Adipose tissue (tissue), 3 donors: ENCODE data around the gene CSRNP3. TPM values are rescaled to one million over a fixed set of nuclear protein-coding genes. Genes with fewer than 3 reads are reported as not detected.
"Not testable (repeated sequence)": the region's sequence is repeated elsewhere in the genome, so short reads cannot be mapped to it uniquely, and the experiment has no call there.

Experiments used
- H3K27ac ChIP-seq: one replicate; pipeline ENCODE4 v1.5.1; 2013; ENCODE audit warnings: low read depth, low read length
- WGBS, 3 donors: extraction: QIAGEN DNeasy Blood & Tissue Kit; methylation state at CpG; one replicate each; pipeline ENCODE4 v1.1.7; 2013; 5-methylcytosine and 5-hydroxymethylcytosine counted together
- polyA plus RNA-seq, 3 donors: library from polyadenylated mRNA; stranded (reverse); fragments of 200-250 nt; gene quantifications; one replicate each; pipeline ENCODE4 v1.2.3, GENCODE V29; 2013
- donor health status: healthy with polysubstance abuse.
- donor health status: Bipolar disorder and iron deficiency.
- donor health status: healthy.

CSRNP3 gene
- polyA plus RNA-seq, 3 donors: 0.11 to 0.46 (median 0.45) TPM

GRCh38 chr2:165647409-165647808, 177.9 kb downstream of the CSRNP3 start:
- WGBS, 3 donors: 87 to 90% (median 88%) methylated on average over 2 of the region's 2 CpGs
- H3K27ac ChIP-seq: no peak overlapping the region

- WGBS, 3 donors: 78 to 81% (median 80%) methylated on average over 4 of the region's 4 CpGs
- H3K27ac ChIP-seq: no peak overlapping the region
Observed at GRCh38 chr2:165648801-165649200, 179.3 kb downstream of the CSRNP3 start.

GRCh38 chr2:165651233-165651632, 181.7 kb downstream of the CSRNP3 start:
- 91 to 97% (median 92%) methylated on average over 2 of the region's 2 CpGs for WGBS, 3 donors

GRCh38 chr2:165655661-165656060, 186.2 kb downstream of the CSRNP3 start:
- WGBS, 3 donors: 62 to 89% (median 76%) methylated on average over 6 of the region's 6 CpGs

More at GRCh38 chr2:165651233-165651632, 181.7 kb downstream of the CSRNP3 start:
- no peak overlapping the region for H3K27ac ChIP-seq

GRCh38 chr2:165660361-165660760, 190.9 kb downstream of the CSRNP3 start:
- 52 to 80% (median 53%) methylated on average over 3 of the region's 3 CpGs for WGBS, 3 donors
- no peak overlapping the region for H3K27ac ChIP-seq

More at GRCh38 chr2:165655661-165656060, 186.2 kb downstream of the CSRNP3 start:
- H3K27ac ChIP-seq: no peak overlapping the region

DNA sequence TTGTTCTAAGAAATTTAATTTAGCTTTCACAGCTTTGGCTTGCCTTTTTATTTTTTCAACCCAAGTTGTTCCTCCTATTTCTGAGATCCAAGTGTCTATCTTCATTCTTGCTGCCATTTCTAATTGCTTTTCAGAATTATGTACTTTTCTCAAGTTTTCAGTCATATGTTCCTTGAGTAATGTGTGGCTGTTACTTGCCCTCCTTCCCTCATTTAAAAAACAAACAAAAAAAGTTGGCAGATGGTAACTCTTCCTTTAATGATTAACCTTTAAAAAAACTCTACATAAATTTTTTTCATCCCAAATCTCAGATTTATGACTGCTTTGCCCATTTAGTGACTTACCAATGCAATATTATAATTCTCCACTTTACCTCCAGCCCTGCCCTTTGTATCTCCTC, 193.2 kb downstream of the CSRNP3 start:
- H3K27ac ChIP-seq: no peak overlapping the region

DNA sequence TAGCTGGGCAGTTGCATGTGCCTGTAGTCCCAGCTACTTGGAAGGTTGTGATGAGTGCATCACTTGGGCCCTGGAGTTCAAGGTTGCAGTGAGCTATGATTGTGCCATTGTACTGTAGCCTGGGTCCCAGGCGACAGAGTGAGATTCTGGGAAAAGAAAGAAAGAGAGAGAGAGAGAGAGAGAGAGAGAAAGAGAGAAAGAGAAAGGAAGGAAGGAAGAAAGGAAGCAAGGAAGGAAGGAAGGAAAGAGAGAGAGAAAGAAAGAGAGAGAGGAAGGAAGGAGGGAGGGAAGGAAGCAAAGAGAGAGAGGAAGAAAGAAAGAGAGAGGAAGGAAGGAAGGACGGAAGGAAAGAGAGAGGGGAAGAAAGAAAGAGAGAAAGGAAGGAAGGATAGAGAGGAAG, 196.1 kb downstream of the CSRNP3 start:
- H3K27ac ChIP-seq: no peak overlapping the region
- WGBS, 3 donors: 49 to 74% (median 64%) methylated on average over 2 of the region's 2 CpGs

DNA sequence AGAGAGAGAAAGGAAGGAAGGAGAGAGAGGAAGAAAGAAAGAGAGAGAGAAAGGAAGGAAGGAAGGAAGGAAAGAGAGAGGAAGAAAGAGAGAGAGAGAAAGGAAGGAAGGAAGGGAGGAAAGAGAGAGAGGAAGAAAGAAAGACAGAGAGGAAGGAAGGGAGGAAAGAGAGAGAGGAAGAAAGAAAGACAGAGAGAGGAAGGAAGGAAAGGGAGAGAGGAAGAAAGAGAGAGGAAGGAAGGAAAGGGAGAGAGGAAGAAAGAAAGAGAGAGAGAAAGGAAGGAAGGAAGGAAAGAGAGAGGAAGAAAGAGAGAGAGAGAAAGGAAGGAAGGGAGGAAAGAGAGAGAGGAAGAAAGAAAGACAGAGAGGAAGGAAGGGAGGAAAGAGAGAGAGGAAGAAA, 196.6 kb downstream of the CSRNP3 start:
- not testable (repeated sequence) for H3K27ac ChIP-seq

GRCh38 chr2:165666605-165667004, 197.1 kb downstream of the CSRNP3 start:
- 90 to 96% (median 95%) methylated on average over 2 of the region's 2 CpGs for WGBS, 3 donors
- no peak overlapping the region for H3K27ac ChIP-seq

DNA sequence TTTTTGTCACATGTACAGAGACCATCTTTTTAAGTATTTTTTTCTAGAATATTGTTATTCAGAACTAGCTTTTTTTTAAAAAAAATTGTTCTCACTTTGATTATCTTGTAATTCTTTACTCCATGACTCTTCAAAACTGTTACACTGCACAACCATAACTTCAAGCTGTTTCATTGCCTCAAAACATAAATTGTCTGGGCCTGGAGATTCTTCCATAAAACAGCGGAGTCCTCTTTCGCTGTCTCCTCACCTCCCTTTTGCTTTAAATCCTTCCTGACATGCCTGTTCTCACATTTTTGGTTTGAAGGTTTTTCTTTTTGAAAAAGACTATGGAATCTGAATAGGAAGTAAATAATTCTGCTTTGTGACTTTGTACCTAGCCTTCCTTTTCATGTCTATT, 197.9 kb downstream of the CSRNP3 start:
- WGBS, 3 donors: 47 to 72% (median 49%) methylated on average over 2 of the region's 2 CpGs

DNA sequence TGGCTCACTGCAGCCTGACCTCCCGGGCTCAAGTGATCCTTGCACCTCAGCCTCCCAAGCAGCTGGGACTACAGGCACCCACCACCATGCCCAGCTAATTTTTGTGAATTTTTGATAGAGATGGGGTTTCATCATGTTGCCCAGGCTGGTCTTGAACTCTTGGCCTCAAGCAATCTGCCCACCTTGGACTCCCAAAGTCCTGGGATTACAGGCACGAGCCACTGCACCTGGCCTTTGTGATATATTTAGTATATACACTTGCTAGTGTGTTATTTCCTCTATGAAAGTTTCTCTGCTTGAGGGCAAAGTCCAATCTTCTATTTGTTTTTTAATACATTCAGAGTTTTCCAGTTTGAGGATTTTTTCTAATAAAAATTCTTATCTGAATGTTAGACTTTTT, 205.3 kb downstream of the CSRNP3 start:
- H3K27ac ChIP-seq: no peak overlapping the region
- 57 to 92% (median 88%) methylated on average over 2 of the region's 2 CpGs for WGBS, 3 donors

More for the DNA sequence above, 197.9 kb downstream of the CSRNP3 start:
- H3K27ac ChIP-seq: no peak overlapping the region

GRCh38 chr2:165675551-165675968, 206.1 kb downstream of the CSRNP3 start:
- WGBS, 3 donors: 39 to 67% (median 59%) methylated on average over 1 of the region's 1 CpG

DNA sequence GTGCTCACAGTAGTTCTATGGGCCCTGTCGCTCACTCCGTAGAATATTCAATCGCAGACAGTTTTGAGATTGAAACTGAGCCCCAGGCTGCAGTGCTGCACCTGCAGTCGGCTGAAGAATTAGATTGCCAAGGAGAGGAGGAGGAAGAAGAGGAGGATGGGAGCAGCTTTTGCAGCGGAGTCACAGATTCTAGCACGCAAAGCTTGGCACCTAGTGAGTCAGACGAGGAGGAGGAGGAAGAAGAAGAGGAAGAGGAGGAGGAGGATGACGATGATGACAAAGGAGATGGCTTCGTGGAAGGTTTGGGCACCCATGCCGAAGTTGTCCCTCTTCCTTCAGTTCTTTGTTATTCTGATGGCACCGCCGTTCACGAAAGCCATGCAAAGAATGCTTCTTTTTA, 209.4 kb downstream of the CSRNP3 start:
- H3K27ac ChIP-seq: no peak overlapping the region
- WGBS, 3 donors: 91 to 94% (median 93%) methylated on average over 13 of the region's 13 CpGs

More at GRCh38 chr2:165675551-165675968, 206.1 kb downstream of the CSRNP3 start:
- no peak overlapping the region for H3K27ac ChIP-seq

DNA sequence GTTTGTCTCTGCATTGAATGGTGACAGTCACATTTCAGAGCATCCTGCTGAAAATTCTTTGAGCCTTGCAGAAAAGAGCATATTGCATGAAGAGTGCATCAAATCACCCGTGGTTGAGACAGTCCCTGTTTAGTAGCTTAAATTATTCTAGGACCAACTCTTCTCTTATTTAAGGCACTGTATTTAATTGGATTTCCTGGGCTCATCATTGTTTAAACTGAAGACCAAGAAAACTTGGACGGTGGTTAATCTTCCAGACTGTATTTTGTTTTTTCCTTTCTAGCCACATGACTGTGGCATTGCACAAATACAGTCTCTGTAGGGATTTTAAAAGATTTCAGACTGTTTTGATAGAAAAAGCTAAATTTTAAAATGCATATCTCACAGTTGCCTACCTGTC, 210.1 kb downstream of the CSRNP3 start:
- H3K27ac ChIP-seq: no peak overlapping the region
- WGBS, 3 donors: 76 to 83% (median 77%) methylated on average over 2 of the region's 2 CpGs

- H3K27ac ChIP-seq: no peak overlapping the region
Observed at GRCh38 chr2:165681841-165682240, 212.3 kb downstream of the CSRNP3 start.

GRCh38 chr2:165682546-165682945, 213.0 kb downstream of the CSRNP3 start:
- no peak overlapping the region for H3K27ac ChIP-seq

More at GRCh38 chr2:165681841-165682240, 212.3 kb downstream of the CSRNP3 start:
- 53 to 83% (median 57%) methylated on average over 1 of the region's 1 CpG for WGBS, 3 donors

DNA sequence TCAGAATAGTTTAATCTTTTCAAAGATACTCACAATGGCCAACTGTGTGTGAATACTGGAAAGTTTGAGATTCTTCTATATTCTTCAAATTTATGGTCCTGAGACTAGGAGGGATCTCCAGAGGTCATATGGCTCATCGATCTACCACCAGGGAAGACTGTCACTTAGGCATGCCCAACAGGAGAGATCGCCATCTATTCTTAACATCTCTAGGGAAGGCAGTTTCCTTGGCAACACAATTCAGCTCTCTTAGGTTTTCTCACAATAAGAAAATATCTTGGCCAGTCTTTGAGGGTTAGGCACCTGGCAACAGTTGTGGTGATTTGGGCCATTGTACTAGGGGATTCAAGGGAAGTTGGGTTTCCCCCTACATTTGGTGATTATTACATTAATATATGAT, 217.3 kb downstream of the CSRNP3 start:
- 90 to 98% (median 95%) methylated on average over 2 of the region's 2 CpGs for WGBS, 3 donors

More at GRCh38 chr2:165682546-165682945, 213.0 kb downstream of the CSRNP3 start:
- 49 to 74% (median 57%) methylated on average over 1 of the region's 1 CpG for WGBS, 3 donors

DNA sequence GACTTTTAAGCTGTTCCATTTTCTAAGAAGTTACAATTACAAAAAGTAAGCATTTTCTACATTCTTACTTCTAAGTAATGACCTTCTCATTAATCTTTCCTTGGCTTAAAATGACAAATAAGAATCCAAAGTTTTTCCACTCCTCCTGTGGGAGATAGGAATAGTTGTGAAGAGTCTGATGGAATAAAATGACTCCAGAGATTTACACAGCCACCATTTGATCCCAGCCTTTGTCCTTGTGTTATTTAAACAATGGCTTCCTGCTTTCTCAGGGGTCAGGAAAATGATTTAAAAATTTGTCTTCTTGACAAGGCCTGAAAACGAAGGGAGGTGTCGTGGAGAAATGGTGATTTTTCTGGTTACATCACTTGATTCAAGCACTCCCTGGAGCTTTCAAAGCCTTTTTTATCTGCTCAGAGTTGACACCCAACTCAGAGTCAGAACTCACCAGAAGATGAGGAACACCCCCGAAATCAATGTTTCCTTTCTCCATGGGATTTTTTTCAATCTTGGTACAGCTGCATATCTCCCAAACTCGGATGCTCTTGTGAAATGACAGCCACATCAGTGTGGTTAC, 218.0 kb downstream of the CSRNP3 start:
- no peak overlapping the region for H3K27ac ChIP-seq
- WGBS, 3 donors: 43 to 75% (median 44%) methylated on average over 4 of the region's 4 CpGs

More for the DNA sequence above, 217.3 kb downstream of the CSRNP3 start:
- no peak overlapping the region for H3K27ac ChIP-seq

- H3K27ac ChIP-seq: no peak overlapping the region
- 66 to 78% (median 72%) methylated on average over 7 of the region's 7 CpGs for WGBS, 3 donors
Observed at GRCh38 chr2:165691615-165692014, 222.1 kb downstream of the CSRNP3 start.

DNA sequence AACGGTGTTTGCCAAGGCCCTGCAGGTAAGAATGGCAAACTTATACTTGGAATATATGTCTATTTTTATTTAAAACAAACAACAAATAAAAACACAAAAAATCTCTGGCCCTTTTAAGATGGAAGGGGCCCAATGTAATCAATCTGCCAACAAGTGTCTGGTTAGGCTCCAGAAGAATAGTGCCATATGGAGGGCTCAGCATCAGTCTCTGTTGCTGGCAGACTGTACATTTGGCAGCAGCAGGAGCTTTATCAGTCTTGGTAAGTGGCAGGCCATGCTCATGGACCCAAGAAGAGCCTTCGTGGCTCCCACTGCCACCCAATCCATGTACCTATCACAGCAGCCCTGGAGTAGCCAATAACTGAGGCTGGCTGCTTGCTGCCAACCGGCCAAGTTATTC, 223.4 kb downstream of the CSRNP3 start:
- H3K27ac ChIP-seq: no peak overlapping the region
- WGBS, 3 donors: 84 to 93% (median 92%) methylated on average over 3 of the region's 3 CpGs
